HG03354 (cell line): ENCODE results near the gene KCNIP1.

Experiments used
- ATAC-seq: cut with Tn5 transposase; IDR thresholded peaks from one replicate; pipeline ENCODE4 v1.9.1; 2021; ENCODE audit warnings: mild to moderate bottlenecking; ENCODE audit not compliant: unreplicated experiment, poor library complexity, severe bottlenecking

Gene KCNIP1

GRCh38 chr5:170503990-170504596, at the start of gene KCNIP1:
Gene KCNIP1, plus strand, starts transcription at chr5:170504020.
- ATAC-seq, result no peak

GRCh38 chr5:170463426-170463825, 40.4 kb upstream of the KCNIP1 start:
- ATAC-seq, result no peak

- no peak for ATAC-seq
These were observed 39.3 kb upstream of the KCNIP1 start for GRCh38 chr5:170464280-170465127.

GRCh38 chr5:170466553-170466952, 37.3 kb upstream of the KCNIP1 start:
- no peak for ATAC-seq

- no peak for ATAC-seq
These were observed 36.7 kb upstream of the KCNIP1 start for GRCh38 chr5:170466988-170467707.

GRCh38 chr5:170468633-170469285, 35.1 kb upstream of the KCNIP1 start:
- no peak for ATAC-seq

GRCh38 chr5:170469414-170469813, 34.4 kb upstream of the KCNIP1 start:
- ATAC-seq, result no peak

- ATAC-seq, result no peak
These were observed 33.5 kb upstream of the KCNIP1 start for GRCh38 chr5:170470275-170470674.

- ATAC-seq, result no peak
These were observed 32.9 kb upstream of the KCNIP1 start for GRCh38 chr5:170470808-170471404.

GRCh38 chr5:170471551-170472178, 32.2 kb upstream of the KCNIP1 start:
- ATAC-seq, result no peak

- no peak for ATAC-seq
These were observed 30.2 kb upstream of the KCNIP1 start for GRCh38 chr5:170473642-170474041.

GRCh38 chr5:170474489-170475274, 29.1 kb upstream of the KCNIP1 start:
- no peak for ATAC-seq

GRCh38 chr5:170475294-170476000, 28.4 kb upstream of the KCNIP1 start:
- ATAC-seq, result no peak

GRCh38 chr5:170476704-170477103, 27.1 kb upstream of the KCNIP1 start:
- ATAC-seq, result no peak

- ATAC-seq, result no peak
These were observed 25.9 kb upstream of the KCNIP1 start for GRCh38 chr5:170477906-170478305.

GRCh38 chr5:170478306-170478705, 25.5 kb upstream of the KCNIP1 start:
- no peak for ATAC-seq

GRCh38 chr5:170479484-170479883, 24.3 kb upstream of the KCNIP1 start:
- no peak for ATAC-seq

GRCh38 chr5:170480260-170480659, 23.6 kb upstream of the KCNIP1 start:
- ATAC-seq, result no peak
